BLaER1 (cell line): ENCODE data around the gene PPBP.

ENCODE experiments used
- H3K27ac ChIP-seq: shearing (Covaris generic); formaldehyde crosslinking; 2 replicates; pipeline ENCODE4 v1.8.1; 2022
- H3K27me3 ChIP-seq: shearing (Covaris generic); formaldehyde crosslinking; 2 replicates; pipeline ENCODE4 v1.8.1; 2022
- H3K36me3 ChIP-seq: shearing (Covaris generic); formaldehyde crosslinking; 2 replicates; pipeline ENCODE4 v1.8.1; 2022
- H3K4me1 ChIP-seq: shearing (Covaris generic); formaldehyde crosslinking; 2 replicates; pipeline ENCODE4 v1.8.1; 2022
- H3K4me2 ChIP-seq: shearing (Covaris generic); formaldehyde crosslinking; 2 replicates; pipeline ENCODE4 v1.8.1; 2022
- H3K4me3 ChIP-seq: shearing (Covaris generic); formaldehyde crosslinking; 2 replicates; pipeline ENCODE4 v1.8.1; 2022
- H3K9ac ChIP-seq: shearing (Covaris generic); formaldehyde crosslinking; 2 replicates; pipeline ENCODE4 v1.8.1; 2022
- H3K9me3 ChIP-seq: shearing (Covaris generic); formaldehyde crosslinking; 2 replicates; pipeline ENCODE4 v1.8.1; 2022
- H4K20me1 ChIP-seq: shearing (Covaris generic); formaldehyde crosslinking; 2 replicates; pipeline ENCODE4 v1.8.1; 2022
- Cebpa-rat ChIP-seq: shearing (Covaris generic); IDR thresholded peaks from 2 replicates; pipeline ENCODE4 v1.8.1; 2022

Gene PPBP, protein sequence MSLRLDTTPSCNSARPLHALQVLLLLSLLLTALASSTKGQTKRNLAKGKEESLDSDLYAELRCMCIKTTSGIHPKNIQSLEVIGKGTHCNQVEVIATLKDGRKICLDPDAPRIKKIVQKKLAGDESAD

DNA sequence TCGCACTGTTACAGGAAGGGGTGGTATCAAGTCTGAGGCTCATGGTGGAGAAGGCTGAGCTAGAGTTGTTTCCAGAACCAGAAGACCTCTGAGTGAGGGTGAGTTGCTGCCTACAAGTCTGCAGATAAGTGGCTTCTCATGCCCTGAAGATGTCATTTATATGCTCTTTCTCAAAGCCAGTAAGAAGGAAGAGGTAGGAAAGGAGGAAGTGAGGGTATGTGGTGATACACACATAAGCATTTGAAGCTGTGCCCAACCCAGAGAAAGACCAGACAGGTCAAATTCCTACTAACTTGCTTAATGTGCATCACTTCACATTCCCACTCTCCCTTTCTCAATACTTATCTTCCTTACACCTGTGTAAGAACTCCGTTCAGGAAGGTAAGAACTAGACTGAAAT lies at the start of gene PPBP:
PPBP (minus strand) TSS at position 130 of the 400 bp plus-strand sequence; CDS start at position 43, 87 bp downstream.
- Histone ChIP-seq H3K4me2 (no peak within 1 kb of the TSS), H3K36me3 (no peaks in the 10 kb centered on the region), H4K20me1 (no peaks in the 10 kb centered on the region), H3K9me3 (no peaks in the 10 kb centered on the region), H3K4me3 (no peak within 1 kb of the TSS), H3K9ac (no peak within 1 kb of the TSS), H3K4me1 (no peaks in the 10 kb centered on the region), H3K27me3 (no peaks in the 10 kb centered on the region), H3K27ac (no peak within 1 kb of the TSS)
- no peak for TF ChIP-seq Cebpa-rat

GRCh38 chr4:74037076-74037955 lies 49.3 kb upstream of the PPBP start:
- H3K27ac ChIP-seq: no peak overlapping the region
- no peak for TF ChIP-seq Cebpa-rat
- H3K4me3 ChIP-seq: no peak overlapping the region
- no peak overlapping the region for H3K4me2 ChIP-seq
- H3K27me3 ChIP-seq: no peaks in the 10 kb centered on the region
- no peaks in the 10 kb centered on the region for H3K4me1 ChIP-seq
- no peak overlapping the region for H3K9ac ChIP-seq
- H4K20me1 ChIP-seq: no peaks in the 10 kb centered on the region
- H3K9me3 ChIP-seq: peaks cover 9% of the 10 kb centered on the region
- no peaks in the 10 kb centered on the region for H3K36me3 ChIP-seq

DNA sequence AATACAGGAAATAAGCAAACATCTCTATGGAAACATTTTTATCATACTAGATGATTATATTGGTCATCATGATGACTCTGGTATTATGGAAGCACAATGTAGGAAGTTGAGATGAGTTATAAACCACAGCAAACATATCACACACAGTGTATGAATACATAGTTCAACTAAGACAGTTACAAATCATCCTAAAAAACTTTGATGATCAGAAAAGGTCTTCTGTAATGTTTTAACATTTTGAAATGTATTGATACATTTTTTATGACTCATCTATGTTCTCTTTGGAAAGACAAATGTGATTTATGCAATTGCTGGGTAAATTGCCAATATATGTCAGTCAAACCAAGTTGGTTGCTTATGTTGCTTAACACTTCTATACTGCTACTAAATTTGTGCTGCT lies 45.7 kb upstream of the PPBP start:
- Histone ChIP-seq H4K20me1 (no peaks in the 10 kb centered on the region), H3K4me1 (no peaks in the 10 kb centered on the region), H3K27me3 (no peaks in the 10 kb centered on the region), H3K4me2 (no peak overlapping the region), H3K27ac (no peak overlapping the region), H3K4me3 (no peak overlapping the region), H3K36me3 (no peaks in the 10 kb centered on the region), H3K9ac (no peak overlapping the region), H3K9me3 (peaks cover 7% of the 10 kb centered on the region)
- no peak for TF ChIP-seq Cebpa-rat

- Histone ChIP-seq H3K27me3 (no peaks in the 10 kb centered on the region), H3K9ac (no peak overlapping the region), H3K36me3 (no peaks in the 10 kb centered on the region), H3K27ac (no peak overlapping the region), H3K4me2 (no peak overlapping the region), H4K20me1 (no peaks in the 10 kb centered on the region), H3K9me3 (no peaks in the 10 kb centered on the region), H3K4me1 (no peaks in the 10 kb centered on the region), H3K4me3 (no peak overlapping the region)
- TF ChIP-seq Cebpa-rat: no peak
These were observed 44.1 kb upstream of the PPBP start for GRCh38 chr4:74032064-74032463.

DNA sequence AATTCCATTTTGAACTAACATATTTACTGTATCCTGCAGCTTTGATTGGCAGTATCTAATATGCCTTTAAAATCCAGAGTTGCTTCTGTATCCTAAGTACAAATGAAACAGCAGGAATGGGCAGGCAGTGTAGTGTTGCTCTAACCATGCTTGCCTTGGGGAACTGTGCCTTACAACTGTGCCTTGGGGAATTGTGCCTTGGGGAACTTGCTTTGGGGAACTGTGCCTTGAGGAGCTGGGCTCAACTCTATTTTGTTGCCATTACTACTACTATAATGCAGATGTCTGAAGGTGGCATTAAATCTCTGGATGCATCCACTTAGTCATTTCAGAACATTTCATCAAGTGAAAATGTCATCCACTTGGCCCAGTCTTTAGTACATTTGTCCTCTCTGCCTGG lies 43.6 kb upstream of the PPBP start:
- H3K4me1 ChIP-seq: no peaks in the 10 kb centered on the region
- no peak overlapping the region for H3K9ac ChIP-seq
- no peak for TF ChIP-seq Cebpa-rat
- no peak overlapping the region for H3K4me2 ChIP-seq
- no peaks in the 10 kb centered on the region for H3K36me3 ChIP-seq
- H4K20me1 ChIP-seq: no peaks in the 10 kb centered on the region
- H3K27ac ChIP-seq: no peak overlapping the region
- no peak overlapping the region for H3K4me3 ChIP-seq
- no peaks in the 10 kb centered on the region for H3K9me3 ChIP-seq
- no peaks in the 10 kb centered on the region for H3K27me3 ChIP-seq

DNA sequence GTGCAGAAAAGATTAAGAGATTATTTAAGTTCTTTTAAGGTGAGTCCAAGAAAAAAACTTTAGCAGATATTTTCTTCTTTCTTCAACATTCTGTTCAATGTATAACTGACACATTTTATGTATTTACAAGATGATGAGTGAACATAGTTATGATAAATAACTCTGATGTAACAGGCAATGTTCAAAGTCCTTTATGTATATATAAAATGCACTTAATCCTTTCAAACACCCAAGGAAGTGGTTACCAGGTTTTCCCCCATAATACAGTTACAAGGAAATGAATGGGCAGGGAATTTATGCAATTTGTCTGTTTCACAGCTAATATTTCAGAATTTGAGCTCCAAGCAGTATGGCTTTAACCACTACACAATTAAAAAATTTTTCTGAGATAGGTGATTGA lies 42.3 kb upstream of the PPBP start:
- Histone ChIP-seq H3K9me3 (0 out of 2 replicates have a peak, but pooled peaks cover 5% of the 10 kb centered on the region), H4K20me1 (no peaks in the 10 kb centered on the region), H3K27ac (no peak overlapping the region), H3K4me2 (no peak overlapping the region), H3K9ac (no peak overlapping the region), H3K36me3 (no peaks in the 10 kb centered on the region), H3K27me3 (no peaks in the 10 kb centered on the region), H3K4me3 (no peak overlapping the region), H3K4me1 (no peaks in the 10 kb centered on the region)
- TF ChIP-seq Cebpa-rat: no peak

- Histone ChIP-seq H4K20me1 (no peaks in the 10 kb centered on the region), H3K4me3 (no peak overlapping the region), H3K4me2 (no peak overlapping the region), H3K9me3 (0 out of 2 replicates have a peak, but pooled peaks cover 5% of the 10 kb centered on the region), H3K4me1 (no peaks in the 10 kb centered on the region), H3K27ac (no peak overlapping the region), H3K9ac (no peak overlapping the region), H3K27me3 (no peaks in the 10 kb centered on the region), H3K36me3 (no peaks in the 10 kb centered on the region)
- TF ChIP-seq Cebpa-rat: no peak
These were observed 40.5 kb upstream of the PPBP start for GRCh38 chr4:74028504-74028903.

DNA sequence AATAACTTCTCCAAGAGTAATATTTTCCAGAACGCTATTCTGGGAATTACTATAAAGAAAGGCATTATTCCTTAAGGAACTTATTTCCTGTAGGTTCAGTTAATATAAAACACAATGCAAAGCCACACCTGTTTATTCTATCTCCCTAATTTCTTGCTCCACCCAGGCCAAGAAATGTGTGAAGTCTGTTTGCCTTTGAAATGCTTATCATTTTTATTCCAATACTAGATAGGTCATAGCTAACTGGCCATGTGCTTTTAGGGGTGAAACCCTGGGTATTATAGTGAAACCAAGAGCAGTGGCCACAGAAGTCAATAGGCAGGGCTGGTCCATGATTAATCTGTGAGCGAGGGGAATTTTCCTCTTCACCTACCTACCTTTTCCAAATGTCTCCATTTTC lies 35.7 kb upstream of the PPBP start:
- Histone ChIP-seq H4K20me1 (no peaks in the 10 kb centered on the region), H3K4me1 (no peaks in the 10 kb centered on the region), H3K9ac (no peak overlapping the region), H3K27me3 (no peaks in the 10 kb centered on the region), H3K4me2 (no peak overlapping the region), H3K4me3 (no peak overlapping the region), H3K9me3 (0 out of 2 replicates have a peak, but pooled peaks cover 5% of the 10 kb centered on the region), H3K27ac (no peak overlapping the region), H3K36me3 (no peaks in the 10 kb centered on the region)
- TF ChIP-seq Cebpa-rat: no peak

GRCh38 chr4:74021601-74022000 lies 33.6 kb upstream of the PPBP start:
- no peaks in the 10 kb centered on the region for H3K36me3 ChIP-seq
- H3K9ac ChIP-seq: no peak overlapping the region
- no peak for TF ChIP-seq Cebpa-rat
- H3K9me3 ChIP-seq: 0 out of 2 replicates have a peak, but pooled peaks cover 5% of the 10 kb centered on the region
- H3K4me3 ChIP-seq: no peak overlapping the region
- H3K27ac ChIP-seq: no peak overlapping the region
- H3K27me3 ChIP-seq: no peaks in the 10 kb centered on the region
- no peak overlapping the region for H3K4me2 ChIP-seq
- no peaks in the 10 kb centered on the region for H4K20me1 ChIP-seq
- no peaks in the 10 kb centered on the region for H3K4me1 ChIP-seq

GRCh38 chr4:74018771-74019170 lies 30.8 kb upstream of the PPBP start:
- H3K9ac ChIP-seq: no peak overlapping the region
- TF ChIP-seq Cebpa-rat: no peak

More at GRCh38 chr4:74018771-74019170, 30.8 kb upstream of the PPBP start:
- H4K20me1 ChIP-seq: no peaks in the 10 kb centered on the region
- H3K27ac ChIP-seq: no peak overlapping the region
- no peaks in the 10 kb centered on the region for H3K4me1 ChIP-seq
- no peaks in the 10 kb centered on the region for H3K27me3 ChIP-seq
- no peaks in the 10 kb centered on the region for H3K36me3 ChIP-seq
- no peak overlapping the region for H3K4me3 ChIP-seq
- H3K9me3 ChIP-seq: no peaks in the 10 kb centered on the region
- no peak overlapping the region for H3K4me2 ChIP-seq
